ENCODE results near the gene CCDC40.

CCDC40 gene

DNA sequence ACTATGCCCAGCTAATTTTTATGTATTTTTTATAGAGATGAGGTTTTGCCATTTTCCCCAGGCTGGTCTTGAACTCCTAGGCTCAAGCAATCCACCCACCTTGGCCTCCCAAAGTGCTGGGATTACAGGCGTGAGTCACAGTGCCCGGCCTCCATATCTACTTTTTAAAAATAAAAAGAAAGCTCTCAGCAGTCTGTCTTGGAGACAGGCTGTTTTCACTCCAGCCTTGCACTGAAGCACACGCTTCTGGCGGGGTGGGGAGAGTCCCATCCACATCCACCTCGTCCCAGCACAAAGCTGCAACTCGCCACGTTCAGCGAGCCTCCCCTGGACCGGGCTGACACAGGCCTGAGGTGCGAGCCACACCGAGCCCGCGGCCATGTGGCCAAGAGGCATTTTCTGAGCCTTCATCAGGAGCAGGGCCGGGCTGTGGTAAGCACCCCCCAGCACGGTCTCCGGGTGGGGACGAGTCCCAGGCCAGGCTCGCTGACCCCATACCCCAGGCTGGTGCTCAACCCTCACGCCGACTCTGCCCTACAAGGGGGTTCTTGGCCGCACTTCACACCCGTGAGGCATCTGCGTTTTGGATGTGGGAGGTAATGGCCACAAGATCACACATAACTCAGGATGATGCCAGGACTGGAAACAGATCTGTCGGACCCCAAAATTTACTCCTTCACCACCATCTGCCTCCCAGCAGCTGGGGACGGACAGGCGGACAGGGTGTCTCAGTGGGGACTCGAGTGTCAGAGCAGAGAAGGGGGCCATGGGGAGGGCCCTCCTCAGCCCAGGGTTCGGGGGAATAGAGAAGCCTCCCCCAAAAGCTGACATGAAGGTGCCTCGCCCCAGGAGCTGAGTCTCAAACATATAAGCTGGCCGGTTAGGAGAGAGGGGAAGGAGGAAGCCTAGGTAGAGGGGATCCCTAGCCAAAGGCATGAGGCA, 29.4 kb upstream of the CCDC40 start:
- TF ChIP-seq, protein P1, sequence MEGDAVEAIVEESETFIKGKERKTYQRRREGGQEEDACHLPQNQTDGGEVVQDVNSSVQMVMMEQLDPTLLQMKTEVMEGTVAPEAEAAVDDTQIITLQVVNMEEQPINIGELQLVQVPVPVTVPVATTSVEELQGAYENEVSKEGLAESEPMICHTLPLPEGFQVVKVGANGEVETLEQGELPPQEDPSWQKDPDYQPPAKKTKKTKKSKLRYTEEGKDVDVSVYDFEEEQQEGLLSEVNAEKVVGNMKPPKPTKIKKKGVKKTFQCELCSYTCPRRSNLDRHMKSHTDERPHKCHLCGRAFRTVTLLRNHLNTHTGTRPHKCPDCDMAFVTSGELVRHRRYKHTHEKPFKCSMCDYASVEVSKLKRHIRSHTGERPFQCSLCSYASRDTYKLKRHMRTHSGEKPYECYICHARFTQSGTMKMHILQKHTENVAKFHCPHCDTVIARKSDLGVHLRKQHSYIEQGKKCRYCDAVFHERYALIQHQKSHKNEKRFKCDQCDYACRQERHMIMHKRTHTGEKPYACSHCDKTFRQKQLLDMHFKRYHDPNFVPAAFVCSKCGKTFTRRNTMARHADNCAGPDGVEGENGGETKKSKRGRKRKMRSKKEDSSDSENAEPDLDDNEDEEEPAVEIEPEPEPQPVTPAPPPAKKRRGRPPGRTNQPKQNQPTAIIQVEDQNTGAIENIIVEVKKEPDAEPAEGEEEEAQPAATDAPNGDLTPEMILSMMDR (IDR thresholded peaks at IDR 0.05; ENCODE audit: extremely low read depth, insufficient read depth, missing control alignments) = no peak
- no peak for DNase-seq (ENCODE audit: low spot score)
- in situ Hi-C loops (cut with MboI; ENCODE audit: low pct_unique_long_range_greater_than_20kb, low sequenced_read_pairs, unreplicated experiment) = no loop called here

DNA sequence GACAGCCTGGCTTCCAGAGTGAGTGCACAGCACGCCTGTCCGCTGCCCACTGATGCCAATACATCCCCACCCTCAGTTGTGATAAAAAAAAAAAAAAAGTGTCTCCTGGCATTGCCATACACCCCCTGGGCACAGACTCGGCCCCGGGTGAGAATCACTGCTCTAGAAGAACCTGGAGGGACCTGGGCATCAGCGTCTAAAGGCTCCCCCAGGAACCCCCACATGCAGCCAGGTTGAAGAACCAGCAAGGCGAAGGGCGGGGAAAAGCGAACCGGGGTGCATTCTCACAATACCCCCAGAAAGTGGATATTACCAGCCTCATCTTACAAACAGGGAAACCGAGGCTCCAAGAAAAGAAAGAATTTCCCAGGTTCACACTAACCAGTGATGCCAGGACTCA, 28.5 kb upstream of the CCDC40 start:
- no peak for DNase-seq (ENCODE audit: low spot score)
- in situ Hi-C loops (cut with MboI; ENCODE audit: low pct_unique_long_range_greater_than_20kb, low sequenced_read_pairs, unreplicated experiment) = no loop called here

DNA sequence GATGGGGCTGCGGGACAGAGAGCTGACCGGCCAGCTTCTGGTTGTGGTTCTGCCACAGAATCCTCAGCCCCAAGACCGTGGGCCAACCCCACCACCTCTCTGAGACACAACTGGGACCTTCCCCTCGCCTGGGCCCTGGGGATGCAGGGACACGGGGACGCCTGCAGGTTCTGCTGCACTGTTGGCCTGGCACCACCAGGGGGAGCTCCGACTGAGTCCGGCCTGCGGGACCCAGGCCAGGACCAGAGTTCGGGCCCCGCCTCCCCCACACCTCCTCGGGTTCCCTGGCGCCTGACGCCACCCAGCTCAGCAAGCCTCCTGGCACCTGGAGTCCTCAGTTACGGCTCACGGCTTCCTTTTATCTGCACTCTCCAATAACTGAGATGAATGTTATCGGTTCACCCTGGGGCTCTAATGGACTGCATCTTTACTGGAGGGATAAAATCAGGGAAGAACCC, 28.0 kb upstream of the CCDC40 start:
- in situ Hi-C loops (cut with MboI; ENCODE audit: low pct_unique_long_range_greater_than_20kb, low sequenced_read_pairs, unreplicated experiment) = no loop called here
- DNase-seq (ENCODE audit: low spot score) = peak; percentile 93
- TF ChIP-seq, protein P1 (IDR thresholded peaks at IDR 0.05; ENCODE audit: extremely low read depth, insufficient read depth, missing control alignments) = peak; percentile 93

More for the DNA sequence above, 28.5 kb upstream of the CCDC40 start:
- TF ChIP-seq, protein P1 (IDR thresholded peaks at IDR 0.05; ENCODE audit: extremely low read depth, insufficient read depth, missing control alignments) = no peak

DNA sequence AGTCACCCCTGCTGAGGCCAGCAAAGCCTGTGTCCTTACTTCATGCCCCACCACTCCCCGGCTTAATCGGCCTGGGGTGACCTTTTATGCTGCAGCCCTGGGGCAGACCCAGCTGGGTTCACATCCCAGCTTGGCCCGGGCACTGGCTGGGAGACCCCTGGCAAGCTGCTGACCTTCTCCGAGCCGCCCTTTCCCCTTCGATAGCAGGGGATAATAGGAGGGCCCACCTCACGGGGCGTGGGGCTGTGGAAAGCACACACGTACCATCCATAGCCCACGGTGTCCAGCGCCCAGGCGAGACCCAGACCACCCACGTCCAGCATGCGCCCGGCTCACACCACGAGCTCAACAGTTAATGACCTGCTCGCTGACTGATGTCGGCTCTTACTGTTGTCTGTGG, 27.6 kb upstream of the CCDC40 start:
- in situ Hi-C loops (cut with MboI; ENCODE audit: low pct_unique_long_range_greater_than_20kb, low sequenced_read_pairs, unreplicated experiment) = no loop called here
- TF ChIP-seq, protein P1 (IDR thresholded peaks at IDR 0.05; ENCODE audit: extremely low read depth, insufficient read depth, missing control alignments) = no peak
- no peak for DNase-seq (ENCODE audit: low spot score)

DNA sequence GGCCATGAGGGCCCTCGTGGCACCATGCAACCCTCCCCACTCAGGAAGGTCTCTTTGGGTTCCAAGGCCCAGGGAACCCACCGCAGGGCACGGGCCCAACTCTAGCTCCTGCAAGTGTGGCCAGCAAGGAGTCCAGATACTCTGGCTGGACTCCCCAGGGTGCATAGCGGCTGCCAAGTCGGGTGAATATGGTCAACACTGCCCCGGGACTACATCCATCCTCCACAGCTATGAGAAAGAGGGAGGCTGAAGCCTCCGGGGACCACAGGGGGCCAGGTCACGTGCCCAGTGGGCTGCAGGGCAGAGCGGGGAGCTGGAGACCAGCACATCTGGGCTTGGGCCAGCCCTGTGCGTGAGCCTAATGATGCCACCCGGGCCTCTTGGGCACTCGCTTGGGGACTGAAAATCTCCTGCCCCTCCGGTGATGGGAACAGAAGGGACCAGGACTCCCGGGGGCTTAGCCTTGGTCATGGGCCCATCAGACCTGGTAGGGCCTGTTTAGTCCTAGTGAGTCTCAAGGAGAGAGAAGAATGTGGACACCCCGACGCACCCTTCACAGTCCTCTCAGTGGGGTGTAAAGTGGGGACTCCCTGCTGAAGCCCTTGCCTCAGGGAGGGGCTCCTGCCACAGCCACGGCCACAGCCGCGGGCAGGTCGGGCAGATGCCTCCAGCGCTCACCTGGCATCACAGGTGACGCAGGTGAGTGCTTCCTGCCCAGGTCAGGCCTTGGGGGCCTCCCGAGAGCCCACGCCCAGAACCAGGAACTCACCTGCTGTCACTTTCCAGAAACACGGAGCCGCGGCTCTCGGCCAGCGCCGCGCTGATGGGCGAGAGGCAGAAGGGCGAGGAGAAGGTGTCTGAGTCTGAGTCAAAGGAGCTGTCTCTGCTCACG, 26.8 kb upstream of the CCDC40 start:
- TF ChIP-seq, protein P1 (IDR thresholded peaks at IDR 0.05; ENCODE audit: extremely low read depth, insufficient read depth, missing control alignments) = no peak
- in situ Hi-C loops (cut with MboI; ENCODE audit: low pct_unique_long_range_greater_than_20kb, low sequenced_read_pairs, unreplicated experiment) = no loop called here
- DNase-seq (ENCODE audit: low spot score) = no peak

DNA sequence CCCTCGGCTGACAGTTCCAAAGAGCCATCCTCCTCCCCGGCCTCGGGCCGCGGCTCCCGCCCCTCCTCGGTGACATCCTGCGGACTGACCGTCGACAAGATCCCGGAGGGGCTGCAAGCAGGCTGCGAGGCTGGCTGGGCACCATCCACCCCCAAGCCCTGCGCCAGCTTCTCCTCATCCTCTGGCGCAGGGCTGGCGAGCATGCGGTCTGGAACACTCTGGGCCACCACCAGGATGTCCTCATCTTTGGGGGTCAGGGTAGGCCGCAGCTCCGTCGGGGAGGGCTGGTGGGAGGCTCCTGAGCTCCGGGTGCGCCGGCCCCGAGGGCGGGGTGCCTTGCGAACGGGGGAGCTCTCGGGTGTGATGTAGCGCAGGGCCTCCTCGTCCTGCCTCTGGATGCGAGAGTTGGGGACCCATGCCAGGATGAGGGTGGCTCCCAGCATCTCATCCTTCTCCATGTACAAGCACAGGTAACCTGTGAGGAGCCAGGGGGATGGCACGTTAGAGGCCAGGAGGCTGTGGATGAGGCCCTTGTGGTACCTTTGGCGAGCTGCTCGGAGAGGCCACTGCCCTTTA, 26.1 kb upstream of the CCDC40 start:
- no peak for DNase-seq (ENCODE audit: low spot score)
- in situ Hi-C loops (cut with MboI; ENCODE audit: low pct_unique_long_range_greater_than_20kb, low sequenced_read_pairs, unreplicated experiment) = no loop called here
- TF ChIP-seq, protein P1 (IDR thresholded peaks at IDR 0.05; ENCODE audit: extremely low read depth, insufficient read depth, missing control alignments) = no peak
